ENCODE results near the gene TMED1. TPM values are rescaled to one million over a fixed set of nuclear protein-coding genes. Genes with fewer than 3 reads are reported as not detected.
A peak's percentile ranks its signal among the peaks of the same experiment; 100 is the strongest.
"Not testable (repeated sequence)": the region's sequence is repeated elsewhere in the genome, so short reads cannot be mapped to it uniquely, and the experiment has no call there.

Gene TMED1
- total RNA-seq, 1 experiment from 2014 or later = 17.0 TPM

GRCh38 chr19:10863107-10863717, 27.2 kb upstream of the TMED1 start:
- no peak for DNase-seq (ENCODE audit: extremely low read depth, low read depth)

GRCh38 chr19:10862561-10863106, 26.6 kb upstream of the TMED1 start:
- no peak for DNase-seq (ENCODE audit: extremely low read depth, low read depth)

- DNase-seq (ENCODE audit: extremely low read depth, low read depth) = no peak
These were observed 25.2 kb upstream of the TMED1 start for GRCh38 chr19:10861103-10861651.

GRCh38 chr19:10858204-10858828, 22.3 kb upstream of the TMED1 start:
- DNase-seq (ENCODE audit: extremely low read depth, low read depth) = no peak

GRCh38 chr19:10856899-10857298, 20.9 kb upstream of the TMED1 start:
- not testable (repeated sequence) for DNase-seq (ENCODE audit: extremely low read depth, low read depth)

GRCh38 chr19:10855879-10856522, 20.0 kb upstream of the TMED1 start:
- peak; percentile 21 for DNase-seq (ENCODE audit: extremely low read depth, low read depth)

GRCh38 chr19:10854350-10855089, 18.5 kb upstream of the TMED1 start:
- DNase-seq (ENCODE audit: extremely low read depth, low read depth) = no peak

GRCh38 chr19:10852941-10853340, 16.9 kb upstream of the TMED1 start:
- no peak for DNase-seq (ENCODE audit: extremely low read depth, low read depth)

- no peak for DNase-seq (ENCODE audit: extremely low read depth, low read depth)
These were observed 16.2 kb upstream of the TMED1 start for GRCh38 chr19:10852098-10852800.

GRCh38 chr19:10850631-10851030, 14.6 kb upstream of the TMED1 start:
- no peak for DNase-seq (ENCODE audit: extremely low read depth, low read depth)

- no peak for DNase-seq (ENCODE audit: extremely low read depth, low read depth)
These were observed 12.3 kb upstream of the TMED1 start, which contains the start of gene C19orf38 for GRCh38 chr19:10848230-10848856. C19orf38 (plus strand) TSS chr19:10848415; CDS start chr19:10848509, 94 bp downstream.

GRCh38 chr19:10846500-10847202, 10.6 kb upstream of the TMED1 start:
- DNase-seq (ENCODE audit: extremely low read depth, low read depth) = no peak

GRCh38 chr19:10842788-10843187, 6.8 kb upstream of the TMED1 start:
- no peak for DNase-seq (ENCODE audit: extremely low read depth, low read depth)

GRCh38 chr19:10839114-10840050, 3.4 kb upstream of the TMED1 start:
- no peak for DNase-seq (ENCODE audit: extremely low read depth, low read depth)

GRCh38 chr19:10838377-10838776, 2.4 kb upstream of the TMED1 start:
- DNase-seq (ENCODE audit: extremely low read depth, low read depth) = no peak

- not testable (repeated sequence) for DNase-seq (ENCODE audit: extremely low read depth, low read depth)
These were observed 1.6 kb upstream of the TMED1 start for GRCh38 chr19:10837649-10838048.

- no peak for DNase-seq (ENCODE audit: extremely low read depth, low read depth)
These were observed 693 bp upstream of the TMED1 start for GRCh38 chr19:10836479-10837330.

Data from NCI-H460 (cell line).